Measurements from ENCODE around the gene RPL3.

DNA sequence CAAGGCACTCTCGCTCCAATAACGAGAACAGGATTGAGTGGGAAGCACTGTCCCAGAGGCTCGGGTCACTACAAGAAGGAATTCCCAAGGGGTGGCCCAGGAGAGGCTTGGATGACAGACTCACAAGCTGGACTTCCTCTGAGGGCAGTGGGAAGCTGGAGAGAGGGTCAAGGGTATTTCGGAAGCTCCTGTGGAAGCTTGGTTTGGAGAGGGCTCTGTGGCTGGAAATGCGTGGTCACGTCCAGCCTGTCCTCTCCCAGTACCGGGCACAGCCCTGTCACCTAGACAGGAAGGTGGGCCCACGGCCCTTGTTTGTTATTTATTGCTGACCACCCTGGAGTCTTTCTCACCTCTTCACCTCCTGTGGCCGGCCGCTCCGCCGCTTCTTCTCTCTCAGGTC is 35.7 kb upstream of the RPL3 start:
- no peak for TF ChIP-seq EP300 (IDR thresholded peaks at IDR 0.05)
- TF ChIP-seq POLR2AphosphoS5 (IDR thresholded peaks at IDR 0.05): no peak
- TF ChIP-seq POLR2A (IDR thresholded peaks at IDR 0.05): no peak
- TF ChIP-seq, protein P1, sequence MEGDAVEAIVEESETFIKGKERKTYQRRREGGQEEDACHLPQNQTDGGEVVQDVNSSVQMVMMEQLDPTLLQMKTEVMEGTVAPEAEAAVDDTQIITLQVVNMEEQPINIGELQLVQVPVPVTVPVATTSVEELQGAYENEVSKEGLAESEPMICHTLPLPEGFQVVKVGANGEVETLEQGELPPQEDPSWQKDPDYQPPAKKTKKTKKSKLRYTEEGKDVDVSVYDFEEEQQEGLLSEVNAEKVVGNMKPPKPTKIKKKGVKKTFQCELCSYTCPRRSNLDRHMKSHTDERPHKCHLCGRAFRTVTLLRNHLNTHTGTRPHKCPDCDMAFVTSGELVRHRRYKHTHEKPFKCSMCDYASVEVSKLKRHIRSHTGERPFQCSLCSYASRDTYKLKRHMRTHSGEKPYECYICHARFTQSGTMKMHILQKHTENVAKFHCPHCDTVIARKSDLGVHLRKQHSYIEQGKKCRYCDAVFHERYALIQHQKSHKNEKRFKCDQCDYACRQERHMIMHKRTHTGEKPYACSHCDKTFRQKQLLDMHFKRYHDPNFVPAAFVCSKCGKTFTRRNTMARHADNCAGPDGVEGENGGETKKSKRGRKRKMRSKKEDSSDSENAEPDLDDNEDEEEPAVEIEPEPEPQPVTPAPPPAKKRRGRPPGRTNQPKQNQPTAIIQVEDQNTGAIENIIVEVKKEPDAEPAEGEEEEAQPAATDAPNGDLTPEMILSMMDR (IDR thresholded peaks at IDR 0.05): no peak
